ENCODE data around the gene ISL1.

The ISL1 gene

DNA sequence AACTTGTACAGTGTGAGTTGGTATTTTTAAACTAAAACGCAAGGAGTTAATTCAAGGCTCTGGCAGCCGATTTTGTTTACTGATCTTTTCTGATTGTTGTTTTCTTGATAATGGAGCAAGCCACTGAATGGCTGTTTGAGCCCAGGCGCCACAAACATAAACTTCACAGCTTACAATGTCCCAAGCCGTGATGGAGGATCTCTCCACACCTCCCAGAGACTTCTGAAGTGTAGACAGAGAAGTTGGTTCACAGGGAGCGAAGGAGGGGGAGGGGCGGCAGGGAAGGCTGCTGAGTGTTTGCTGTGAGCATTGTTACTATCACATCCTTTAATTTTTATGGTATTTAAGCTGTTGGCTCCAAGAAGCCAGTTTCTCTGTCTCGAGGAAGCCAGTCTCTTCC is 14.7 kb downstream of the ISL1 start:
- DNase-seq (ENCODE audit: low spot score) = no peak
- in situ Hi-C loops (cut with MboI; ENCODE audit: low pct_unique_long_range_greater_than_20kb, low sequenced_read_pairs, unreplicated experiment) = no loop called here
- TF ChIP-seq, protein P1, sequence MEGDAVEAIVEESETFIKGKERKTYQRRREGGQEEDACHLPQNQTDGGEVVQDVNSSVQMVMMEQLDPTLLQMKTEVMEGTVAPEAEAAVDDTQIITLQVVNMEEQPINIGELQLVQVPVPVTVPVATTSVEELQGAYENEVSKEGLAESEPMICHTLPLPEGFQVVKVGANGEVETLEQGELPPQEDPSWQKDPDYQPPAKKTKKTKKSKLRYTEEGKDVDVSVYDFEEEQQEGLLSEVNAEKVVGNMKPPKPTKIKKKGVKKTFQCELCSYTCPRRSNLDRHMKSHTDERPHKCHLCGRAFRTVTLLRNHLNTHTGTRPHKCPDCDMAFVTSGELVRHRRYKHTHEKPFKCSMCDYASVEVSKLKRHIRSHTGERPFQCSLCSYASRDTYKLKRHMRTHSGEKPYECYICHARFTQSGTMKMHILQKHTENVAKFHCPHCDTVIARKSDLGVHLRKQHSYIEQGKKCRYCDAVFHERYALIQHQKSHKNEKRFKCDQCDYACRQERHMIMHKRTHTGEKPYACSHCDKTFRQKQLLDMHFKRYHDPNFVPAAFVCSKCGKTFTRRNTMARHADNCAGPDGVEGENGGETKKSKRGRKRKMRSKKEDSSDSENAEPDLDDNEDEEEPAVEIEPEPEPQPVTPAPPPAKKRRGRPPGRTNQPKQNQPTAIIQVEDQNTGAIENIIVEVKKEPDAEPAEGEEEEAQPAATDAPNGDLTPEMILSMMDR (IDR thresholded peaks at IDR 0.05; ENCODE audit: extremely low read depth, insufficient read depth, missing control alignments) = no peak

DNA sequence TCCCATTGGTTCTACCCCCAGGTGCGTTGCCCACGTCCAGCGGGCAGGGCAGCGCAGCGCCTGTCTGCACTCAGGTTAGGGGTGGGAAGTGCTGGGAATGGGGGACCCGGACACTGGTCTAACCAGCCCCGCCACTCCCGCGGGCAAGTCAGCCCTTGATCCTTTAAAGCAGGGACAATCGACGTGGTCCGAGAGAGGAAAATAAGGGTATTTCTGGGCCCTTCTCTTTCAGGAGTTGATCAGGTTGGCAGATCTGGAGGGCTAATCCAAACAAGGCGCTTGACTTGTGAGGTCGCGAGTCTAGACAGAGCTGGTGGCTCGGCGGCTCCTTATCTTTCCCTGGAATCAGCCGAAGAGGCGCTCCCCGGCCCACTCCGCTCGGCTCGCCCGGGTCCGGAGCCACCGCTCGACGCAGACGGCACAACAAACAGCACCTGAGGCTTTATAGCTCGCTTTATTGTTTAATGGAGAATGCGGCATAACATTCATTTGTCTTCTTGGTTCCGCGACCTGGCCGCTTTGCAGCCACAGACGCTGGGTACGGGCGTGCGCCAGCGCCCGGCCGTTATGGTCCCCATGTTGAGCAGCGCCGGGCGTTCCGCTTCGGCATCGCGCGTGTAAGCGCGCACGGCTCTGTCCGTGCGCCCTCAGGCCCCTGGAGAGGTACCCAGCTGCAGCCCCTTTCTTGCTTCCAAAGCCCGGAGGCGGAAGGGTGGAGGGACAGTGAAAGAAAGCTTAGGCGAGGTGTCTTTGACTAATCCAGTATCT is 15.8 kb downstream of the ISL1 start:
- TF ChIP-seq, protein P1 (IDR thresholded peaks at IDR 0.05; ENCODE audit: extremely low read depth, insufficient read depth, missing control alignments) = no peak
- DNase-seq (ENCODE audit: low spot score) = no peak
- in situ Hi-C loops (cut with MboI; ENCODE audit: low pct_unique_long_range_greater_than_20kb, low sequenced_read_pairs, unreplicated experiment) = no loop called here

DNA sequence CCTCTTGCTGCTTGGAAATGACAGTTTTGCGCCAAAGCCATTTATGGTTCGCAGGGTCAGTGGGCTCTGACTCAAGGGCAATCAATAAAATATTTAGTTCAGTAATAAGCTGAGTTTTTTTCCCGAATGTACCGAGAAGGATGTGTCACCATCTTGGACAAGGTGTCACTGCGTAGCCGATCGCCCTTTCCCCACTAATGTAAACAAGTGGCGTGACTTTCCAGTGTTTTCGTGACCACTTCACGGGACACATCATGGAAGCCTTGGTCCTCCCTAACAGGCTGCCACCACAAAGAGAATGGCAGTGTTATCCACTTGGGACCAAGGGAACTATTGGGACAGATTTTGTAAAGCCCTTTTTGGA is 16.4 kb downstream of the ISL1 start:
- TF ChIP-seq, protein P1 (IDR thresholded peaks at IDR 0.05; ENCODE audit: extremely low read depth, insufficient read depth, missing control alignments) = no peak
- DNase-seq (ENCODE audit: low spot score) = no peak
- in situ Hi-C loops (cut with MboI; ENCODE audit: low pct_unique_long_range_greater_than_20kb, low sequenced_read_pairs, unreplicated experiment) = no loop called here

GRCh38 chr5:51404255-51404654 is 21.0 kb downstream of the ISL1 start:
- DNase-seq (ENCODE audit: low spot score) = no peak
- TF ChIP-seq, protein P1 (IDR thresholded peaks at IDR 0.05; ENCODE audit: extremely low read depth, insufficient read depth, missing control alignments) = no peak
- in situ Hi-C loops (cut with MboI; ENCODE audit: low pct_unique_long_range_greater_than_20kb, low sequenced_read_pairs, unreplicated experiment) = no loop called here

DNA sequence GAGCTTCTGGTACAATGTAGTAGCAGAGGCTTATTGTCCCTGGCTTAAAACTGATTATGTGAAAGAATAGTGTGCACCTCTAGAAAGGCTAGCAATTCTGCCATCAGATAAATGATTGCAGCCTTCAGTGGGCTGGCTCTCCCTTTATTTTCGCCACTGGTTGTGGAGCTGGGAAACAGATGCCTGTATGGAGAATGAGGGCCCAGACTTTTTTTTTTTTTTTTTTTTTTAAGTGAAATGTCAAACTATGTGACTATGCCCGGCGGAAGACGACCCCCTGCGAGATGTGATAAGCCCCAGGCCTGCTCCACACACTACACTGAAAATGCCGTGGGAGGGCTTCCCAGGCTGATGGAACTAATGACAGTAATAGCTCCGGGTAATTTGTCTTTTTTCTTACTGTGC is 28.7 kb downstream of the ISL1 start:
- in situ Hi-C loops (cut with MboI; ENCODE audit: low pct_unique_long_range_greater_than_20kb, low sequenced_read_pairs, unreplicated experiment) = no loop called here
- TF ChIP-seq, protein P1 (IDR thresholded peaks at IDR 0.05; ENCODE audit: extremely low read depth, insufficient read depth, missing control alignments) = no peak
- no peak for DNase-seq (ENCODE audit: low spot score)

DNA sequence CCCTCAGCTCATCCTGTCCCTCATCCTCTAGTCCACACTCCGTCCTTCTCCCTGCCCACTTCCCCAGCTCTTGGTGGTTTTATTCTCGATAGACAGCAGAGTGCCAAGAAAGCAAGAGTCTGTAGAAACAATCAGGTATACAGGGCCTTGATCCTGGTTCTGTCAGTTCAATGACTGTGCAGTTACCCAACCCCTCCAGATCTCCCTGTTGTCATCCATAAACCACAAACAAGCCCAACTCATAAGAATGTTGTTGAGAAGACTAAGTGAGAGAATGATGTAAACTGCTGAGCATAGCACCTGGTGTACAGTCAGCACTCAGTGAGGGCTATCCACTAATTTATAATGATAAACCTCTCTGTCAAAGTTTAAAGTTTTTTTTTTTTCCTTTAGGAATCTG is 31.3 kb downstream of the ISL1 start:
- TF ChIP-seq, protein P1 (IDR thresholded peaks at IDR 0.05; ENCODE audit: extremely low read depth, insufficient read depth, missing control alignments) = no peak
- in situ Hi-C loops (cut with MboI; ENCODE audit: low pct_unique_long_range_greater_than_20kb, low sequenced_read_pairs, unreplicated experiment) = no loop called here
- DNase-seq (ENCODE audit: low spot score) = no peak
